GM20000 (cell line): ENCODE measurements around the gene ZNF638.

Experiments used
- DNase-seq: peaks from one replicate; pipeline ENCODE4 v3.0.0; 2012; ENCODE audit warnings: low spot score
- CTCF ChIP-seq: IDR thresholded peaks from 2 replicates; pipeline ENCODE4 v1.5.1; 2012; ENCODE audit warnings: mild to moderate bottlenecking, control low read depth; ENCODE audit errors: extremely low read depth, missing control alignments

The ZNF638 gene

GRCh38 chr2:71467180-71467815, 135.7 kb downstream of the ZNF638 start:
- DNase-seq: no peak

GRCh38 chr2:71468279-71469015, 136.9 kb downstream of the ZNF638 start:
- DNase-seq: no peak
- no peak for TF ChIP-seq CTCF

More at GRCh38 chr2:71467180-71467815, 135.7 kb downstream of the ZNF638 start:
- no peak for TF ChIP-seq CTCF

GRCh38 chr2:71469403-71470398, 138.1 kb downstream of the ZNF638 start:
- DNase-seq: no peak
- TF ChIP-seq CTCF: no peak

GRCh38 chr2:71471276-71471675, 139.7 kb downstream of the ZNF638 start:
- no peak for DNase-seq
- TF ChIP-seq CTCF: no peak

GRCh38 chr2:71472019-71472418, 140.4 kb downstream of the ZNF638 start:
- no peak for TF ChIP-seq CTCF
- DNase-seq: no peak

- DNase-seq: no peak
Observed at GRCh38 chr2:71473346-71474031, 141.9 kb downstream of the ZNF638 start.

More at GRCh38 chr2:71473346-71474031, 141.9 kb downstream of the ZNF638 start:
- TF ChIP-seq CTCF: no peak
